Cardiac muscle cell (in vitro differentiated cells and primary cell): ENCODE results near the gene UQCC3. TPM values are rescaled to one million over a fixed set of nuclear protein-coding genes. Genes with fewer than 3 reads are reported as not detected.

Source experiments
- DNase-seq, 2 donors: peaks; one replicate each; pipeline versions ENCODE4 v3.0.0 to v3.0.0-alpha.2; 2010 to 2017; ENCODE audit warnings: low read depth in 1 of 2, low spot score in 1 of 2
- H3K27ac ChIP-seq: fragments of 200-600 bp; sonication (generic); 2 replicates; pipeline ENCODE4 v1.5.1; 2016
- H3K27me3 ChIP-seq: fragments of 200-600 bp; sonication (generic); 2 replicates; pipeline ENCODE4 v1.6.0; 2016; ENCODE audit warnings: control low read depth
- H3K36me3 ChIP-seq: fragments of 200-600 bp; sonication (generic); 2 replicates; pipeline ENCODE4 v1.5.1; 2016; ENCODE audit warnings: control low read depth
- H3K4me1 ChIP-seq: fragments of 200-600 bp; sonication (generic); 2 replicates; pipeline ENCODE4 v1.8.1; 2017; ENCODE audit warnings: low read depth, mild to moderate bottlenecking, mixed run types
- H3K4me3 ChIP-seq: fragments of 200-600 bp; sonication (generic); 2 replicates; pipeline ENCODE4 v1.5.1; 2016; ENCODE audit warnings: mild to moderate bottlenecking
- H3K9me3 ChIP-seq: fragments of 200-600 bp; sonication (generic); 2 replicates; pipeline ENCODE4 v1.5.1; 2017; ENCODE audit warnings: low read depth, mild to moderate bottlenecking, control low read depth
- CTCF ChIP-seq: IDR thresholded peaks from 2 replicates; pipeline ENCODE4 v1.5.1; 2012; ENCODE audit warnings: low read depth, mild to moderate bottlenecking, low read length
- polyA plus RNA-seq: library from polyadenylated mRNA; unstranded; fragments of >200 nt; fragmentation: Nextera tagmentation; extraction: Ambion mirVana; gene quantifications from 2 replicates; pipeline ENCODE4 v1.2.1, GENCODE V29; 2016
- total RNA-seq: library from RNA; depleted of rRNA; stranded (reverse); fragments of >200 nt; gene quantifications from 2 replicates; pipeline ENCODE4 v1.2.3, GENCODE V29; 2016

Gene UQCC3
- total RNA-seq (13.0 and 18.8 TPM in 2 replicates), polyA plus RNA-seq (32.3 and 33.5 TPM in 2 replicates)

- Histone ChIP-seq H3K27me3 (no peaks in the 10 kb centered on the region), H3K36me3 (peaks cover 14% of the 10 kb centered on the region), H3K4me3 (peak within 1 kb of the TSS; percentile 68), H3K4me1 (peaks cover 17% of the 10 kb centered on the region), H3K27ac (peak within 1 kb of the TSS; percentile 89), H3K9me3 (no peaks in the 10 kb centered on the region)
- DNase-seq: peak; percentile 89 to 90
- TF ChIP-seq CTCF: no peak
Measured at GRCh38 chr11:62671608-62672389, at the start of gene UQCC3, which contains the start of gene LBHD1. Gene UQCC3 (plus strand): TSS chr11:62671673. CDS start chr11:62671746, 73 bp downstream. Gene LBHD1 (minus strand): TSS chr11:62672267. CDS start chr11:62670031, 2,236 bp downstream.

- H3K4me3 ChIP-seq: peak overlapping the region; percentile 50
- no peak for TF ChIP-seq CTCF
- peaks cover 24% of the 10 kb centered on the region for H3K36me3 ChIP-seq
- no peaks in the 10 kb centered on the region for H3K9me3 ChIP-seq
- no peaks in the 10 kb centered on the region for H3K27me3 ChIP-seq
- H3K4me1 ChIP-seq: peaks cover 5% of the 10 kb centered on the region
- H3K27ac ChIP-seq: peak overlapping the region; percentile 83
- no peak for DNase-seq
Measured at GRCh38 chr11:62622476-62623089, 48.9 kb upstream of the UQCC3 start.

- no peaks in the 10 kb centered on the region for H3K4me1 ChIP-seq
- H3K27me3 ChIP-seq: no peaks in the 10 kb centered on the region
- no peak overlapping the region for H3K4me3 ChIP-seq
- peak; percentile 11 for TF ChIP-seq CTCF
- H3K36me3 ChIP-seq: peaks cover 68% of the 10 kb centered on the region
- no peaks in the 10 kb centered on the region for H3K9me3 ChIP-seq
- DNase-seq: peak in 1 of 2 donors; percentile 17
- no peak overlapping the region for H3K27ac ChIP-seq
Measured at GRCh38 chr11:62627713-62628112, 43.8 kb upstream of the UQCC3 start.

GRCh38 chr11:62632492-62632891 is 39.0 kb upstream of the UQCC3 start:
- H3K27me3 ChIP-seq: no peaks in the 10 kb centered on the region
- TF ChIP-seq CTCF: no peak
- H3K9me3 ChIP-seq: no peaks in the 10 kb centered on the region
- no peak overlapping the region for H3K27ac ChIP-seq
- H3K4me1 ChIP-seq: no peaks in the 10 kb centered on the region
- H3K36me3 ChIP-seq: peaks cover 79% of the 10 kb centered on the region
- no peak for DNase-seq
- H3K4me3 ChIP-seq: no peak overlapping the region

- H3K36me3 ChIP-seq: peaks cover 14% of the 10 kb centered on the region
Measured at GRCh38 chr11:62644220-62644619, 27.3 kb upstream of the UQCC3 start.

More at GRCh38 chr11:62644220-62644619, 27.3 kb upstream of the UQCC3 start:
- Histone ChIP-seq H3K27ac (no peak overlapping the region), H3K9me3 (no peaks in the 10 kb centered on the region), H3K27me3 (no peaks in the 10 kb centered on the region), H3K4me3 (no peak overlapping the region), H3K4me1 (peaks cover 4% of the 10 kb centered on the region)
- no peak for DNase-seq
- no peak for TF ChIP-seq CTCF
